PC-9 (cell line): Measurements from ENCODE around the gene PEF1. TPM values are rescaled to one million over a fixed set of nuclear protein-coding genes. Genes with fewer than 3 reads are reported as not detected.

Experiments used
- BruUV-seq: library from RNA; stranded (reverse); fragments of 400-500 nt; replicated peaks from 2 replicates; lab custom pipeline; 2021; lab: Mats Ljungman, UMichigan
- CTCF ChIA-PET: fragments of 300-600 bp; sonication (Branson Sonifier 250); formaldehyde crosslinking; loops from one replicate; lab custom pipeline; 2022; ENCODE audit warnings: antibody characterized with exemption; lab: Charles Lee
- POLR2A ChIA-PET: fragments of 300-600 bp; sonication (Branson Sonifier 250); formaldehyde crosslinking; loops from one replicate; lab custom pipeline; 2022; ENCODE audit warnings: antibody characterized with exemption; ENCODE audit not compliant: unreplicated experiment; lab: Charles Lee
- DNase-seq, 2 experiments: peaks; one replicate each; pipeline versions ENCODE4 v3.0.0 to v3.0.0-alpha.2; 2015 to 2022; ENCODE audit warnings: mixed read lengths in 1 of 2
- H2AFZ ChIP-seq: fragments of 200-600 bp; sonication (generic); 2 replicates; pipeline ENCODE4 v1.8.1; 2017; ENCODE audit warnings: antibody characterized with exemption
- H3F3A ChIP-seq: fragments of 200-600 bp; sonication (generic); 2 replicates; pipeline ENCODE4 v1.8.1; 2017; ENCODE audit warnings: antibody characterized with exemption, mild to moderate bottlenecking, low read depth; ENCODE audit not compliant: insufficient read depth
- H3K27ac ChIP-seq: fragments of 200-600 bp; sonication (generic); 2 replicates; pipeline ENCODE4 v1.6.1; 2016; ENCODE audit warnings: mixed run types
- H3K27me3 ChIP-seq: fragments of 200-600 bp; sonication (generic); 2 replicates; pipeline ENCODE4 v1.6.1; 2016; ENCODE audit warnings: low read depth, mixed run types; ENCODE audit not compliant: insufficient read depth
- H3K36me3 ChIP-seq: fragments of 200-600 bp; sonication (generic); 2 replicates; pipeline ENCODE4 v1.6.1; 2016; ENCODE audit warnings: low read depth, mixed run types
- H3K4me1 ChIP-seq: fragments of 200-600 bp; sonication (generic); replicated peaks from 2 replicates; pipeline ENCODE4 v1.6.1; 2016; ENCODE audit warnings: mixed run types; ENCODE audit not compliant: insufficient read depth
- H3K4me2 ChIP-seq: fragments of 200-600 bp; sonication (generic); 2 replicates; pipeline ENCODE4 v1.6.1; 2017; ENCODE audit warnings: mixed run types
- H3K4me3 ChIP-seq: fragments of 200-600 bp; sonication (generic); 2 replicates; pipeline ENCODE4 v1.6.1; 2016; ENCODE audit warnings: mixed run types
- H3K79me2 ChIP-seq: fragments of 200-600 bp; sonication (generic); 2 replicates; pipeline ENCODE4 v1.6.1; 2017; ENCODE audit warnings: low read depth, mixed run types
- H3K9me2 ChIP-seq: fragments of 200-600 bp; sonication (generic); 2 replicates; pipeline ENCODE4 v1.8.1; 2017; ENCODE audit warnings: mild to moderate bottlenecking; ENCODE audit not compliant: insufficient read depth
- H3K9me3 ChIP-seq: fragments of 200-600 bp; sonication (generic); 2 replicates; pipeline ENCODE4 v1.8.1; 2016; ENCODE audit warnings: low read depth; ENCODE audit not compliant: insufficient read depth
- H4K20me1 ChIP-seq: fragments of 200-600 bp; sonication (generic); 2 replicates; pipeline ENCODE4 v1.8.1; 2017; ENCODE audit not compliant: insufficient read depth
- EZH2 ChIP-seq: fragments of 200-600 bp; sonication (generic); IDR thresholded peaks from 2 replicates; pipeline ENCODE4 v1.8.0; 2017; ENCODE audit warnings: antibody characterized with exemption, low read depth
- intact Hi-C: fragments of 100-400 bp; cut with micrococcal nuclease; formaldehyde crosslinking; loops from one replicate; pipeline ENCODE4 v1.10.0; 2022; ENCODE audit not compliant: unreplicated experiment
- total RNA-seq: library from RNA; stranded (reverse); gene quantifications from 2 replicates; pipeline ENCODE4 v1.2.3, GENCODE V29; 2021
- TF ChIP-seq, protein P1 (sequence below): fragments of 200-600 bp; sonication (generic); conservative IDR thresholded peaks from 2 replicates; pipeline ENCODE4 v1.6.1; 2017; ENCODE audit warnings: mixed run types, antibody characterized with exemption, mild to moderate bottlenecking, moderate library complexity

The PEF1 gene
- total RNA-seq, 1 experiment from 2014 or later = 40.3 TPM

DNA sequence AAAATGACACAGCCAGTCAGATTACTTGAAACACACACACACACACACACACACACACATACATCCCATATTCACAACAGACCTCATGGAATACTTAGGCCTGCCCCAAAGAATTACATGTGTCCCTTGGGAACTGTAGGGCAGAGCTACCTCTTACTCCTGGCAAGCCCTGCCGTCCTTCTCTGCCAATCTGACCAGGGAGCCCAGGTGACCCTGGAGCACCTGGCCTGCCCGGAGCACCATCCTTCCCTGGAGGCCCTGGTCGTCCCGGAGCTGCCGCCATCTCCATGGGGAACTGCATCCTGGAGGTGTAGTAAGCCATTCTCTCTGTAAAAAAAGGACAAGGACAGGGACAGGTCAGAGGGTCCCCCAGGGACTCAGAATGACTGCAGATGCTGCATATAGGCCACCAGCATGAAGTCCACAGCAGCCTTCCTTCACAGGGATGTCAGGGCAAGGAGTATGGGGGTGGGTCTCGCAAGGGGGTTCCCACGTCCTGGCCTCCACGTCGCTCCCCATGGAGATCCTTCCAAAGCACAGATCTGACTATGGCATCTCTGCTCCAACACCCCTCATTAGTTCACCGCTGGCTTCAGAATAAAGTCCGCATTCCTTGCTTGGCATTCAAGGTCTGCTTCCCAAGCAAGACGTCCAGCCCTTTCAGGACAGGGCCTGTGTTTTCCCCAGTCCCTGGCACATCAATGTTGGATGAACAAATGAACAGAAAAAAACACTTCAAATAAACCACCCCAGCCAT, 9.2 kb upstream of the PEF1 start:
- no TSS peak for BruUV-seq
- H2AFZ ChIP-seq = no peak overlapping the region
- DNase-seq = no peak
- H3K79me2 ChIP-seq = no peaks in the 10 kb centered on the region
- no peaks in the 10 kb centered on the region for H4K20me1 ChIP-seq
- H3F3A ChIP-seq = peaks cover 18% of the 10 kb centered on the region; the same call in 1 of the 2 replicates
- no peak overlapping the region for H3K27ac ChIP-seq
- no peak for TF ChIP-seq EZH2
- no peaks in the 10 kb centered on the region for H3K27me3 ChIP-seq
- ChIA-PET POLR2A (interaction anchor here (0.9 kb wide), 1 partner anchor 178 kb away, joined by 5 read pairs; no protein-coding TSS in a partner anchor), CTCF (no interaction called here)
- no peaks in the 10 kb centered on the region for H3K9me3 ChIP-seq
- no peak overlapping the region for H3K4me3 ChIP-seq
- intact Hi-C loops = no loop called here
- H3K4me2 ChIP-seq = no peak overlapping the region
- no peaks in the 10 kb centered on the region for H3K36me3 ChIP-seq
- H3K4me1 ChIP-seq = peaks cover 10% of the 10 kb centered on the region; the same call in 1 of the 2 replicates
- H3K9me2 ChIP-seq = no peaks in the 10 kb centered on the region

DNA sequence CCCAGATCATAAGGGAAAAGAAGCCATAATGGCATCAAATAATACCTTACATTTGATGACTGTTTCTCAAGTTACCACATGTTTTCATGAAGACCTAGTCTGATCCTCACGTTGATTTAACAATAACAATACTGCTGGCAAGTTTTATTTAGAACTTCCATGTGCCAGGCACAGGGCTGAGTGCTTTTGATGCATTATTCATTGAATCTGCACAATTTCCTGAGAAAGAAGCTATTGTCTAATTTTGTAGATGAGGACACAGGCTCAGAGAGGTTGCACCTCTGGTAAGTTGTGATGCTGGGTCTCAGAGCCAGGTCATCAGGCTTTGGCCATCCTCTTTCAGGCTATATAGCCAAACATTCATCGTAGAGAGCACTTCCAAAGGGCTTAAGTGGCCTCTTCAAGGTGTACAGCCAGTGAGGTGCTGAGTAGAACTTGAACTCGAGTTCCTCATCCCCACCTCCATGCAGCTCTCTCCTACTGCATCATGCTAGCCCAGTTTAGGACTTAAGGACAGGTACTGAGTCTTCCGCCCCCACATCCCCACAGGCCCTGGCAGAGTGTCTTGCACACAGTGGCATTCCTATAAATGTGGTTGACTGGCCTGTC, 8.3 kb upstream of the PEF1 start:
- no peak for DNase-seq
- Histone ChIP-seq H3K4me3 (no peak overlapping the region), H3K9me3 (no peaks in the 10 kb centered on the region), H4K20me1 (no peaks in the 10 kb centered on the region), H3K4me1 (peaks cover 10% of the 10 kb centered on the region; the same call in 1 of the 2 replicates), H3F3A (peaks cover 18% of the 10 kb centered on the region; the same call in 1 of the 2 replicates), H3K9me2 (no peaks in the 10 kb centered on the region), H3K36me3 (no peaks in the 10 kb centered on the region), H3K27ac (no peak overlapping the region), H3K4me2 (no peak overlapping the region), H2AFZ (no peak overlapping the region), H3K79me2 (no peaks in the 10 kb centered on the region), H3K27me3 (no peaks in the 10 kb centered on the region)
- intact Hi-C loops = no loop called here
- ChIA-PET POLR2A (no interaction called here), CTCF (interaction anchor here (0.6 kb wide), 1 partner anchor 69 kb away, joined by 5 read pairs; no protein-coding TSS in a partner anchor)
- BruUV-seq = no TSS peak
- TF ChIP-seq EZH2 = no peak
- TF ChIP-seq, protein P1, sequence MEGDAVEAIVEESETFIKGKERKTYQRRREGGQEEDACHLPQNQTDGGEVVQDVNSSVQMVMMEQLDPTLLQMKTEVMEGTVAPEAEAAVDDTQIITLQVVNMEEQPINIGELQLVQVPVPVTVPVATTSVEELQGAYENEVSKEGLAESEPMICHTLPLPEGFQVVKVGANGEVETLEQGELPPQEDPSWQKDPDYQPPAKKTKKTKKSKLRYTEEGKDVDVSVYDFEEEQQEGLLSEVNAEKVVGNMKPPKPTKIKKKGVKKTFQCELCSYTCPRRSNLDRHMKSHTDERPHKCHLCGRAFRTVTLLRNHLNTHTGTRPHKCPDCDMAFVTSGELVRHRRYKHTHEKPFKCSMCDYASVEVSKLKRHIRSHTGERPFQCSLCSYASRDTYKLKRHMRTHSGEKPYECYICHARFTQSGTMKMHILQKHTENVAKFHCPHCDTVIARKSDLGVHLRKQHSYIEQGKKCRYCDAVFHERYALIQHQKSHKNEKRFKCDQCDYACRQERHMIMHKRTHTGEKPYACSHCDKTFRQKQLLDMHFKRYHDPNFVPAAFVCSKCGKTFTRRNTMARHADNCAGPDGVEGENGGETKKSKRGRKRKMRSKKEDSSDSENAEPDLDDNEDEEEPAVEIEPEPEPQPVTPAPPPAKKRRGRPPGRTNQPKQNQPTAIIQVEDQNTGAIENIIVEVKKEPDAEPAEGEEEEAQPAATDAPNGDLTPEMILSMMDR = no peak

DNA sequence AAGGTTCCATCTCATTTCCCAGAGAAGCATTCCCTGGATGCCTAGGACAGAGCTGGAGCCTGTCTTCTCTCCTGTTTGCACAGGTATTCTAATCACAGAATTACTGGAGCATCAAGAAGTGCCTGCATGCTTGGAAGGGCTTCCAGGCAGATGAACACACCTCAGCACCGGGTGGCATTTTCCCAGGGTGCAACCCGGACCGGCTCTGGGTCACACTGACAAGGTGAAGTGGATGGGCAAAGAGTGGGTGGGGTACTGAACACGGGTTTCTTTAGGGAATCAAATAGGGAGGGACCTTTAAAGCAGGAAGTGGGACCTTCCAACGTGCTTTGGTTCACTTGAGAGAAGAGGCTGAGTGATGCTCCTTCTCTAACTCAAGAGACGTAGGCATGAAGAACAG, 7.1 kb upstream of the PEF1 start:
- no peaks in the 10 kb centered on the region for H4K20me1 ChIP-seq
- no peak for DNase-seq
- H3K36me3 ChIP-seq = no peaks in the 10 kb centered on the region
- H3F3A ChIP-seq = peaks cover 20% of the 10 kb centered on the region; the same call in 1 of the 2 replicates
- TF ChIP-seq, protein P1 = no peak
- TF ChIP-seq EZH2 = no peak
- no peak overlapping the region for H3K4me2 ChIP-seq
- H3K27me3 ChIP-seq = no peaks in the 10 kb centered on the region
- no peaks in the 10 kb centered on the region for H3K9me2 ChIP-seq
- H3K79me2 ChIP-seq = no peaks in the 10 kb centered on the region
- no peak overlapping the region for H3K4me3 ChIP-seq
- intact Hi-C loops = no loop called here
- no peak overlapping the region for H3K27ac ChIP-seq
- H2AFZ ChIP-seq = no peak overlapping the region
- ChIA-PET POLR2A (interaction anchor here (0.6 kb wide), 1 partner anchor 509 kb away, joined by 4 read pairs; no protein-coding TSS in a partner anchor), CTCF (no interaction called here)
- peaks cover 10% of the 10 kb centered on the region; the same call in 1 of the 2 replicates for H3K4me1 ChIP-seq
- H3K9me3 ChIP-seq = no peaks in the 10 kb centered on the region
- no TSS peak for BruUV-seq
